Astrocyte (in vitro differentiated cells and primary cell): ENCODE measurements around the gene PEX16.

Source experiments
- CTCF ChIP-seq: IDR thresholded peaks from 2 replicates; pipeline ENCODE4 v1.5.1; 2011; ENCODE audit warnings: low read depth, mild to moderate bottlenecking, inconsistent platforms, low read length, moderate library complexity; ENCODE audit not compliant: insufficient read depth
- EZH2 ChIP-seq: IDR thresholded peaks from 2 replicates; pipeline ENCODE4 v1.6.1; 2012; ENCODE audit warnings: mild to moderate bottlenecking, low read length, inconsistent platforms; ENCODE audit not compliant: insufficient read depth

- TF ChIP-seq CTCF (no peak), EZH2 (no peak)
These were observed 18.1 kb downstream of the PEX16 start for GRCh38 chr11:45899448-45900174.
